NCI-H2196 (cell line): Measurements from ENCODE around the gene PCDH9.

Source experiments
- DNase-seq: peaks from one replicate; lab custom pipeline; 2025; ENCODE audit not compliant: unreplicated experiment; lab: John Stamatoyannopoulos, UW

The PCDH9 gene

GRCh38 chr13:66553391-66553790, 676.7 kb downstream of the PCDH9 start:
- no peak for DNase-seq

- no peak for DNase-seq
These were observed 679.0 kb downstream of the PCDH9 start for GRCh38 chr13:66551128-66551527.

- DNase-seq, result no peak
These were observed 682.5 kb downstream of the PCDH9 start for GRCh38 chr13:66547685-66548084.

GRCh38 chr13:66546534-66547379, 683.4 kb downstream of the PCDH9 start:
- DNase-seq, result no peak

GRCh38 chr13:66543780-66544179, 686.4 kb downstream of the PCDH9 start:
- DNase-seq, result no peak

GRCh38 chr13:66537417-66537816, 692.7 kb downstream of the PCDH9 start:
- DNase-seq, result no peak

GRCh38 chr13:66536746-66537145, 693.4 kb downstream of the PCDH9 start:
- no peak for DNase-seq

- DNase-seq, result no peak
These were observed 695.6 kb downstream of the PCDH9 start for GRCh38 chr13:66534561-66534960.

DNA sequence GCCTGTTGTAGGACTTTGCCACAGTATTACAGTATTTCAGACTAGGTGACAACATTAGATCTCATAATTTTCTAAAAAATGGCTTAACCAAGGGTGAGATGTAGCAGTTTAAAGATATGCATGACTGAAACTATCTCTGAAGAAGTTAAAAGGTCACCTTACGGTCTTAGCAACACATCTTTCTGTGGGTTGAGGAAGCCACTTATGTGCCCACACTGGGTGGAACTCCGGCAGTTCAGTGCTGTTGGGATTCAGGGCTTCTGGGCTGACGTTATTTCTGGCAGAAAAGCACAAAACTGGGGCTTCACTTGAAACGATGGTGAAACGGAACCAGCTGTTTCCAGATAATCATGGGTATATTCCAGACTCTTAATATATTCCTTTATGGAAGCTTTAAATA, 697.3 kb downstream of the PCDH9 start:
- DNase-seq, result no peak

DNA sequence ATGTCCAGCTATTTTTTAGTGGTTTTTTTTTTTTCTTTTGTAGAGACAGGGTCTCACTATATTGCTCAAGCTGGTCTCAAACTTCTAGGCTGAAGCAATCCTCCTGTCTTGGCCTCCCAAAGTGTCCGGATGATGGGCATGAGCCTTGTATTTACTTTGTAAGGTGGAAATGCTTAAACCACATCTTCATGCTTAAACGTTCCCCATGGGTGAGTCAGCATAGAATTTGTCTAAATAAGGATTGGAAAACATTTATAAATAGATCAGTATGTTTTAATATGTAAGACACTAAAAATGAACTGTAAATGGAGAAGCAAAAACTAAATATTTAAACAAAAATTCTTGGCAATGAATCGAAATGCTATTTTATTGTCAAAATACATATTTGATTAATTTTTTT, 698.0 kb downstream of the PCDH9 start:
- no peak for DNase-seq

DNA sequence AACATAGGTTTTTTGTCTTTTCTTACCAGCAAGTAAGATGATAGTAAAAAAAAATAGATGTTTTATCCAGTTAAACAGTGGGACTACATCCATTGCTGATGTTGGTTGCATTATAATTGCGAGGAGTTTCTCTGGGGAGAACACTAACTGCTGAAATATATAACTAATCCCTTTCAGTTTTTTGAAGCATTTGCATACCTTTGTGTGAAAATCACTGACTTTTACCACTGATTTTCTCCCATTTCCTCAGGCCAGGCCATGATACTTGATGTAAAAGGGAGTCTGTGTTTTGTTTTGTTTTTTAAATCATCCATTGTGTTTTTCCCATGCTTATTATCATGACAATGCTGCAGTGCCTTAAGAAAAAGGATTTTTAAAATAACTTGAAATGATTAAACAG, 699.5 kb downstream of the PCDH9 start:
- no peak for DNase-seq

GRCh38 chr13:66530158-66530557, 700.0 kb downstream of the PCDH9 start:
- no peak for DNase-seq

DNA sequence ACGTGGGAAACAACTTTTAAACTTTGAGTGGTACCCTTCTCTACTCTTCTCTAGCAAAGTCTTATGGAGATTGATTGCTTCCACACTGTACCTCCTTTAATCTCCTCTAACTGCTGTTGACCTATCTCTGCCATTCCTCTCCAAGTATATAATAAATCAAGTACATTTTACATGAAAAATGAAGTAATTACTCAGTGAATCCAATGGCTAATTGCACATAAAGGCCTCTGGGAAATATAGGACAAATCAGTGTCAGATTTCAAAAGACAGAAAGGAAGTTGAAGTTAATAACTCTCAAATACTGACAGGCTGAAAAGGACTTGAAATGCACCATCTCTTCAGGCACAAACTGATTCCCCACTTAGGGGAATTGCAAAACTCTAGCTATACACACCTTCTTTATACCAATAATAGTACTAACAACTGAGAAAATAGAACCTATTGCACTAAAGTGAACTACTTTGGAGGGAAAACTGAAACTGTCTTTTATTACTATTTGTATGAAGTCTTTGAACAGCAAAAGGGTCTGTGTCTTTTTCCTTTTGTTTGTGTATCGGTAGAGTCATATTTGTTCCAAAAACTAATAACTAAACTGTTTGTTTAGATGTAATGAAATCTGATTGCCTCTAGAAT, 701.1 kb downstream of the PCDH9 start:
- no peak for DNase-seq

DNA sequence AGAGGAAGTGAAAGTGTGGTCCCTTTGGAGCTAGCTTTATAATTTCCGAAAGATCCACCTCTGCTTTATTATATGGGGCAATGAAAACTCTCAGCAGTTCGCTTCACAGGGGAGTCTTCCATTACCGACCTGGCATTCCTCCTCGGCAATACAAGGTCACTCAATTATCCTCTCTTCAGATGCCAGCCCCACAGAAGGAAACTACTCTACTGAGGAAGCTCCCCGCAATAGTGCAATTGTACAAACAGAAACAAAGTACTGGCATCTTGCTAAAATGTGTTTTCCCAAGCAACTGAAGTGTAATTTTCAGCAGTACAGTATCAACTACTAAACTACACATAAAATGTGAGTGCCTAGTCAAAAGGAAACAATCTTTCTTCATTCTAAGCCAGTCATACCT, 702.0 kb downstream of the PCDH9 start:
- no peak for DNase-seq

DNA sequence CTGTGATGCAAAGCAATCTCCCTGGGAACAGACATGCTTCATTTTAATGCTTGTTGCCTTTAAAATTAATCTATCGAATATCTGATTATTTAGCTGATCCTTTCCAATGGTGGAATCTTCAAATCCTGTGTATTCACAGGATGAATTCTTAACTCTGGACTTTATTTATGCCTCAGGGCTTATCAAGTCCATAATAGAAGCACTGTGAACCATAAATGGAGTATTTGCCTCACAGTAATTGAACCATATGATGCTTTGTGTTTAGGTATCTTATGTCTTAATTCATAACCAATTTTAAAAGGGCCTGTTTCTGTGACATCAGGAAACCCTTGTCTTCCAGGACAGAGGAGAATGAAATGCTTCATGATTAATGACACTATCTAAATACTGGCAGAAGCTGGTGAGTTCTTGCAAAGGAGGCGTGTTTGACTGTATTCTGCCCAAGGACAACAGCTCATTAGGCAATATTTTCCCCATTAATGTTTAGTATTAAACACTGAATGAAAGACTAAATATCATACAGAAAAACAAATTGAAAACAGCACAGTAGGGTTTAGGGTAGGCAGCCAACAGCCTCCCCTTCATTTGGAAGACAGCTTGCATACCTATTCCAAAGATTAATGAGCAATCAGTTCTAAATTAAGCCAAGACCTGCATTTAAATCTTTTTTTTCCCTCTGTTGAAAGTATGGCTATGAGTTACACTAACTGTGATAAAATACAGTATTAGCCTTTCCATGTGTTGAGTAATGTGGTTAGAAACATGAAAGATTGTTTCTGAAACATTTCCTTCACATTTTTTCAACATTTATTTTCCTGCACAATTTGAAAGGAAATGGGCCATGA, 709.4 kb downstream of the PCDH9 start:
- no peak for DNase-seq

DNA sequence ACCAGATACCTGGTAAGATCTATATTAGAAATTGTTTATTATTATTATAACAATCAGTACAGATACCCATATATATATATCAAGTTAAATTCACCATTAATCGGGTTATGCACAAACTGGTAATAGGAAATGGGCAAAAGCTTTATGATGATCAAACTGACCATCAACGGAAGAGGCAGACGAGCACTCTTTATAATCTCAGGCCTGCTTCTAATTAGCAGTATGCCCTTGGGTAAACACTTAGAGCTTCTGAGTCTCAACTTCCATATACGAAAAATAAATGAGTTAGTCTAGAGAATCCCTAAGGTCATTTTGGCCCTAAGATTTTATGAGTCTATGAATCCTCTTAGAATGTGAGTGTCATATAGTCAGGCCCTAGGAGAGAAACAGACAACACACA, 710.9 kb downstream of the PCDH9 start:
- DNase-seq, result no peak

DNA sequence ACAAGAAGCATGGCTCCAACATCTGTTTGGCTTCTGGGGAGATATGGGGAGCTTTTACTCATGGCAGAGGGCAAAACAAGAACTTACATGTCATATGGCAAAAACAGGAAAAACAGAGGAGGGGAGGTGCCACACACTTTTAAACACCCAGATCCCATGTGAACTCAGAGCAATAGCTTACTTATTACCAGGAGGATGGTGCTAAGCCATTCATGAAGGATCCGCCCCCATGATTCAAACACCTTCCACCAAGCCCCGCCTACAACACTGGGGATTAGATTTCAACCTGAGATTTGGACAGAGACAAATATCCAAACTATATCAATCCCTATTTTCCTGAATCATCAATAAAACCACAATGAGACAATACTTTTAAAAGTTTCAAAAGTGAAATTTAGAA, 712.1 kb downstream of the PCDH9 start:
- no peak for DNase-seq

GRCh38 chr13:66513728-66514127, 716.4 kb downstream of the PCDH9 start:
- no peak for DNase-seq

- DNase-seq, result no peak
These were observed 721.0 kb downstream of the PCDH9 start for GRCh38 chr13:66509175-66509574.

DNA sequence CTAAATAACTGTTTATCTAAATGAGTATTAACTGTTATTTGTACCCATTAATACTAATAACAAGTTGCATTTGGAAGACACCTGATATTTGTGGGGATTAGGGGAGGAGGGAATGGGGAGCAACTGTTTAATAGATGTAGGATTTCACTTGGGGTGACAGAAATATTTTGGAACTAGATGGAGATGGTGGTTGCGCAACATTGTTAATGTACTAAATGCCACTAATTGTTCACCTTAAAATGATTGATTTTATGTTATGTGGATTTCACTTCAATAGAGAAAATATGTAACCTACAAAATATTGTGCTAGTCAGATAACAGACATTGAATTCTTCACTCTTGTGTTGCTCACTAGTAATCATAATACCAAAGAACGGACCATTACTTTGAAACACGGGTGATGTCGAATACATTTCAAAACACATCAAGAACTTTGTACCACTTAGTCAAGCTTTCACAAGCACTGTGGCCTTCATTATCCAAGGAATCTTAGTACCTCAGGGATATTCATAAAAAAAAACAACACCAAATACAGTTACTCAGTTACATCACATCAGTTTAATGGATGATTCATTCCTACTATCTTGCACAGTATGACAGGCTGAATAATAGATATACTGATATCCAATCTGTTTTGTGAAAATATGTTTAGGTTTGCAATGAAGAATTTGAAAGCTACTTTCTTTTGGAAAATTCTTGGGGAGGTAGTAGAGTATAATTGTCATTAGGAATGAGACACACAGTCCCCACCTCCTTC, 721.8 kb downstream of the PCDH9 start:
- DNase-seq, result no peak

DNA sequence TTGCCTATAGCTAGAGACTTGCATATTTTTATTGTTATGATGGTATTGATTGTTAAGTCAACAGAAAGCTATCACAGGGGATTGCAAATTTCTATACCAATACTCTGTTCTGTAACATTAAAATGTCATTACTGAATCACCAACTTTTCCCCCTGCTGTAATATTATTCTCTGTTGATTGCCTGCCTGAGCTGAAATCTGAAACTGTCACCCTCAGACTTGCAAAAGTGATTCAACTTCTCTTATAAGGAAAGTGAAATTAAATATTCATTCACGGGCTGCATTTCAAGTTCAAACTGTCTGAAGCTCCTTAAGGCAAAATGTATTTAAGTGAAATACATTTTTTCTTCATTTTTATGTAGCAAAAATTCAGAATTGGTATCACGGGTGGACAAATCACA, 723.2 kb downstream of the PCDH9 start:
- no peak for DNase-seq
